Stimulated activated CD4-positive, alpha-beta T cell treated with anti-CD3 and anti-CD28 coated beads, Interleukin-4, amount 100 ng/mL, for 48 hours (primary cell): Measurements from ENCODE around the gene OR1K1.
"Not testable (repeated sequence)": the region's sequence is repeated elsewhere in the genome, so short reads cannot be mapped to it uniquely, and the experiment has no call there.

ENCODE experiments used
- DNase-seq, 2 donors: peaks; one replicate each; pipeline ENCODE4 v3.0.0-alpha.2; 2020; ENCODE audit warnings: low read depth in 2 of 2

The OR1K1 gene, protein sequence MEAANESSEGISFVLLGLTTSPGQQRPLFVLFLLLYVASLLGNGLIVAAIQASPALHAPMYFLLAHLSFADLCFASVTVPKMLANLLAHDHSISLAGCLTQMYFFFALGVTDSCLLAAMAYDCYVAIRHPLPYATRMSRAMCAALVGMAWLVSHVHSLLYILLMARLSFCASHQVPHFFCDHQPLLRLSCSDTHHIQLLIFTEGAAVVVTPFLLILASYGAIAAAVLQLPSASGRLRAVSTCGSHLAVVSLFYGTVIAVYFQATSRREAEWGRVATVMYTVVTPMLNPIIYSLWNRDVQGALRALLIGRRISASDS

DNA sequence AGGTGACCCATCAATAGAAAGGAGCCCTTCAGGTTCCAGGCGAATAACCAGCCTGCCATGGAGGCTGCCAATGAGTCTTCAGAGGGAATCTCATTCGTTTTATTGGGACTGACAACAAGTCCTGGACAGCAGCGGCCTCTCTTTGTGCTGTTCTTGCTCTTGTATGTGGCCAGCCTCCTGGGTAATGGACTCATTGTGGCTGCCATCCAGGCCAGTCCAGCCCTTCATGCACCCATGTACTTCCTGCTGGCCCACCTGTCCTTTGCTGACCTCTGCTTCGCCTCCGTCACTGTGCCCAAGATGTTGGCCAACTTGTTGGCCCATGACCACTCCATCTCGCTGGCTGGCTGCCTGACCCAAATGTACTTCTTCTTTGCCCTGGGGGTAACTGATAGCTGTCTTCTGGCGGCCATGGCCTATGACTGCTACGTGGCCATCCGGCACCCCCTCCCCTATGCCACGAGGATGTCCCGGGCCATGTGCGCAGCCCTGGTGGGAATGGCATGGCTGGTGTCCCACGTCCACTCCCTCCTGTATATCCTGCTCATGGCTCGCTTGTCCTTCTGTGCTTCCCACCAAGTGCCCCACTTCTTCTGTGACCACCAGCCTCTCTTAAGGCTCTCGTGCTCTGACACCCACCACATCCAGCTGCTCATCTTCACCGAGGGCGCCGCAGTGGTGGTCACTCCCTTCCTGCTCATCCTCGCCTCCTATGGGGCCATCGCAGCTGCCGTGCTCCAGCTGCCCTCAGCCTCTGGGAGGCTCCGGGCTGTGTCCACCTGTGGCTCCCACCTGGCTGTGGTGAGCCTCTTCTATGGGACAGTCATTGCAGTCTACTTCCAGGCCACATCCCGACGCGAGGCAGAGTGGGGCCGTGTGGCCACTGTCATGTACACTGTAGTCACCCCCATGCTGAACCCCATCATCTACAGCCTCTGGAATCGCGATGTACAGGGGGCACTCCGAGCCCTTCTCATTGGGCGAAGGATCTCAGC is at the start of gene OR1K1:
OR1K1 (plus strand) TSS at position 58 of the 995 bp plus-strand sequence; CDS start at position 58, 0 bp downstream.
- no peak for DNase-seq

DNA sequence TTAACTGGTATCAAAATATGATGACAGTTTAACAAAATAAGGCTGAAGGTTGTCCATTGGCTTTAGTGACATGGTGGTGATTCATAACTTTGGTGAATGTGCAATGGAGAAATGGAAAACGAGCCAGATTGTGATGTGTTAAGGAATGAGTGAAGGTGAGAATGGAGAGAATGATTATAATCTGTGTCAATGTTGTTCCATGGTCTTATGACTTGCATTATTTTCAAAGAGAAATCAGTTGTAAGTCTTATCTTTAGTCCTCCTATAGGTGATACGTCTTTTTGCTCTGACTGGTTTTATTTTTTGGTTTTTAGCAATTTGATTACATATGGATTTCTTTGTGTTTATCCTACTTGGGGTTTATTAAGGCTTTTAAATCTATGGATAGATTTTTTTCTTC is 45.1 kb upstream of the OR1K1 start:
- DNase-seq: no peak

DNA sequence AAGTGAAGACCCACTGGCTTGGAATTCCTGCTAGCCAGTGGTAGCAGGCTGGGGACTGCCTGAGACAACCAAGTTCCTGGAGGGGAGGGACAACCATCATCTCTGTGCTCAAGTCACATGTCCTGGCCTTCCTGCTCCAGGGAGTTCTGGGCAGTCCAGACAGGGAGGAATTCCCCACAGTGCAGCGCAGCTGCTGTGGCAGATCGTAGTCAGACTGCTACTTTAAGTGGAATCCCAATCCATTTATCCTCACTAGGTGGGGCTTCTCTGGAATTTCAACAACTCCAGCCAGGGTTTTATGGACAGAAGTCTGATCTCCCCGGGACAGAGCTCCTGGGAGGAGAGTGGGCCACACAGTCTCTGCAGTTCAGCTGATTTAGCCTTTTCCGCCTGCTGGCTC is 32.1 kb upstream of the OR1K1 start:
- DNase-seq: no peak

DNA sequence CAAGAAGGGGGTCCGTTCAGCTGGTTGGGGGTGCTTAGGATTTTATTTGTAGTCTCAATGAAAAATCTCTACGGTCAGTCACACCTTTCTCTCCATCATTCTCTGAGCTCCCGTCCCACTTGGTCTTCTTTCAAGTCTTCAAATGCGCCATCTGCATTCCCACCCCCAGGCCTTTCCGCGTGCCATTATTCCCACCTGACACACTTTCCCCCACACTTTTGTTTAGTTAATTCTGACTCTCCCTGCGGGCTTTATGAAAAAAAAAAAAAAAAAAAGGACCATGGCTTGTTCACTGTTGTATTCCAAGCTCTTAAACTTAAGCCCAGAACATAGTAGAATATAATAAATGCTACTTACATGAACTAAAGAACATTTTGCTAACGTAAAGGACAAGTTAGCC is 22.9 kb upstream of the OR1K1 start:
- DNase-seq: no peak

DNA sequence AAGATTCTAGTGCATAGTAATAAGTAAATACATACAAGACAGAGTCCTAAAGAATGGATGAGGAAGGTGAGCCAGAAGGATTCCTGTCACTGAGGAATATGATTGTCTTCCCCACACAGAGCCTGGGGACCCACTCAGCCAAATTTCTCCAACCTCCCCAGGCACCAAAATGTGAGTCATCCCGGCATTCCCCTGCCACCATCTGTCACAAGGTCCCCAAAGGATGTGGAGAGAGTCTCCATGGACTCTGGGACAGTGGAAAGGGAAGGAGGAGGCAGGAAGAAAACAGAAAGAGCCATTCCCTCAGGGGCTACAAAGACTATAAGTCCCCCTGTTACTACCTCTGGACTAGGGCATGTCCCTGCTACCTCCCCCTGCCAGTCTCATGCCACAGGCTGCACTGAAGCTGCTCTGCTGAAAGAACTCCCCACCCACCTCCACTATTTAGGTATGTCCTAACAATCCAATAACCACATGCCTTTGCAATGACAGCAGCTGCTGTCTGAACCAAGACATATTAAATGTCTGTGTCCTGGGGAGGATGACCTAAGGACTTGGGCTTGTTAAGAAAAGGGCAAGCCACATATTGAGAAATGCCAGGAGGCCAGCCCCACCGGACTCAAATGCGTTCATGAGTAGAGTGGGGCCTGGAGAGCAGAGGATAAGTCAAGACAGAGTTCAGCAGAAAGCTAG is 21.8 kb upstream of the OR1K1 start:
- DNase-seq: no peak

DNA sequence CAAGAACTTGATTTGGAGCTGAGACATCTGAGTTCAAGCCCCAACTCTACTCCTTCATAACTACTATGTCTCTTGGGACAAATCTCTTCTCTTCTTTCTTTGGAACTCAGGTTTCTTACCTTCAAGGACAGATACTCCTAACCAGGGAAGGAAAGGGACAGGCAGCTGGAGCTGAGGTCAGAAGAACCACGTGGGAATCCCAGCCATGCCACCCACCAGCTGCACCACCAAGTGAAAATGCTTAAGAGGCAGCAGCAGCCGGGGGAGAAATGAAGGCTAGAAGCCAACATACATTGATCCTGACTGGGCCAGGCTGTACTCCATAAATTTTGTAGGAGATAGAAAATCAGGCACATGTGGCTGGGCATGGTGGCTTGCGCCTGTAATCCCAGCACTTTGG is 20.7 kb upstream of the OR1K1 start:
- no peak for DNase-seq

DNA sequence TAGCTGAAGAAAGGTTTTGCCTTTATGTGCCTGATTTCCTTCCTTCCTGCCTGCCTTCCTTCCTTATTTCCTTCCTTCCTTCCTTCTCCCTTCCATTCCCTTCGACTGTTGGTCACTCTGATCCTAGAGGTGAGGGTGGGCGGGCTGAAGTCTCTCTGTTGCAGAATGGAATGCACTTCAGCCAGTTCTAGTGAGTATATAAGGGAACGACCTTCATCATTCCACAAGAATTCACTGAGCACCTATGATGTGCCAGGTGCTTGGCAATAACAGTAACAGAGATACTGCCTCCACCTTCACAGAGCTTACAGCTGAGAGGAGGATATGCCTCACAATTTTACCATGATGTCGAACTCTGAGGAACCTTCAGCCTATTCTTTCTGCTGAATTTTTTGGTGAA is 19.9 kb upstream of the OR1K1 start:
- no peak for DNase-seq

DNA sequence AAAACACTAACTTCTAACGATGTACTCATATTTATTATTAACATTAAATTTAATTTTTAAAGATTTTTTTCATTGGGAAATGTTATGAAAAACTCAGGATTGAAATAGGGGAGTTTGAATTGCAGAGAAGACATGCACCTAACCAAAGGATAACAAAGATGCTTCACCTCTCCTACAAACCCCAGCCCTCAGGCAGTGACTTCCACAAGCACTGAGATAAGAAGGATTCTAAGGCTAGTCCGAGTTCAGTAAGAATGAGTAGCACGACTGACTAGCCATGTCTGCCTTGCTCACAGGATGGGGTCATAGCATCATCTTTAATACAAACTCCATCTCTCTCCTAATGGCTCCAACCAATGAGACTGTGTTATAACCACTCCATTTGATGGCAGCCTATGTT is 18.3 kb upstream of the OR1K1 start:
- no peak for DNase-seq

DNA sequence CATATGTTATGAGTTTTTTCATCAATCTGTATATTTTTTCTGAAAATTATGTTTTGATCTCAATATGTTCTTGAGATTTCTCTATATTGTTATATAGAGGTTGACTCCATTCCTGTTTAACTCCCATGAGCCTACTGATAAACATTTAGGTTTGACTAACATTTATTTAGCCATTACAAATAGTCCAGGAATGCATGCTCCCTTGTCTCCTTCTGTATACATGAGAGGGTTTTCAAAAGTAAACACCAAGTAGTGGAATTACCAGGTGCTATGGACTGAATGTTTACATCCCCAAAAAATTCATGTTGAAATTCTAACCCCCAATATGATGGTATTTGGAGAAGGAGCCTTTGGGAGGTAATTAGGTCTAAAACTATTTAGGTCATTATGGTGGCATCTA is 14.7 kb upstream of the OR1K1 start:
- no peak for DNase-seq

DNA sequence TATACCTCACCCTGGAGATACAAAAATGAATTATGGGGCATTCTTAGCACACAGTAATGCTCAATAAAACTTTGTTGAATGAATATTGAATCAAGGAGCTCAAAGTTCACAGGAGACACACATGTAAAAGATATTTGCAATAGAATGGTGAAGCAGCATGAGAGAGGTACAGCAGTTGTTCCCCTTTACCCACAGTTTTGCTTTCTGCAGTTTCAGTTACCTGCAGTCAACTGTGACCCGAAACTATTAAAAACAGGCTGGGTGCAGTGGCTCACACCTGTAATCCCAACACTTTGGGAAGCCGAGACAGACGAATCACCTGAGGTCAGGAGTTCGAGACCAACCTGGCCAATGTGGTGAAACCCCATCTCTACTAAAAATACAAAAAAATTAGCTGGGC is 13.6 kb upstream of the OR1K1 start:
- no peak for DNase-seq

DNA sequence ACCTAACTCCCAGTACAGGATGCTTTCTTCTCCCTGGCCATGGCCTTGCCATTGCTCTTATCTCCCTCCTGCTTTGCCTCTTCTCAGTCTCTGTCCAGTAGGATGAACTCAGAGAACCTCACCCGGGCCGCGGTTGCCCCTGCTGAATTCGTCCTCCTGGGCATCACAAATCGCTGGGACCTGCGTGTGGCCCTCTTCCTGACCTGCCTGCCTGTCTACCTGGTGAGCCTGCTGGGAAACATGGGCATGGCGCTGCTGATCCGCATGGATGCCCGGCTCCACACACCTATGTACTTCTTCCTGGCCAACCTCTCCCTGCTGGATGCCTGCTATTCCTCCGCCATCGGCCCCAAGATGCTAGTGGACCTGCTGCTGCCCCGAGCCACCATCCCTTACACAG is 11.1 kb upstream of the OR1K1 start, which contains the start of gene OR5C1:
OR5C1 (plus strand) TSS at position 103 of the 400 bp plus-strand sequence; CDS start at position 103, 0 bp downstream.
- no peak for DNase-seq

DNA sequence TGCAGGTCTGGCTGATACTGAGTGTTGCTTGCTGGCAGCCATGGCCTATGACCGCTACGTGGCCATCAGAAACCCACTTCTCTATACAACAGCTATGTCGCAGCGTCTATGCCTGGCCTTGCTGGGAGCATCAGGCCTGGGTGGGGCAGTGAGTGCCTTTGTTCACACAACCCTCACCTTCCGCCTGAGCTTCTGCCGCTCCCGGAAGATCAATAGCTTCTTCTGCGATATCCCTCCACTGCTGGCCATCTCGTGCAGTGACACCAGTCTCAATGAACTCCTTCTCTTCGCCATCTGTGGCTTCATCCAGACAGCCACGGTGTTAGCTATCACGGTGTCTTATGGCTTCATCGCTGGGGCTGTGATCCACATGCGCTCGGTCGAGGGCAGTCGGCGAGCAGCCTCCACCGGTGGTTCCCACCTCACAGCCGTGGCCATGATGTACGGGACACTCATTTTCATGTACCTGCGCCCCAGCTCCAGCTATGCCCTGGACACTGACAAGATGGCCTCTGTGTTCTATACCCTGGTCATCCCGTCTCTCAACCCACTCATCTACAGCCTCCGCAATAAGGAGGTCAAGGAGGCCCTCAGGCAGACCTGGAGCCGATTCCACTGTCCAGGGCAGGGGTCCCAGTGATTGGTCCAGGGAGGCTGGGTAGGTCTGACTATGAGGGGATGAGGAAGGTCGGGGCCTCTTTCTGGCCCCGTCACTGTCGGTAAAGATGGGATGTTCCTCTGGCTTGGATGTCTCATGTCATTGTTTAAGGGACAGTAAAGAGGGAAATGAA is 10.5 kb upstream of the OR1K1 start:
- no peak for DNase-seq

DNA sequence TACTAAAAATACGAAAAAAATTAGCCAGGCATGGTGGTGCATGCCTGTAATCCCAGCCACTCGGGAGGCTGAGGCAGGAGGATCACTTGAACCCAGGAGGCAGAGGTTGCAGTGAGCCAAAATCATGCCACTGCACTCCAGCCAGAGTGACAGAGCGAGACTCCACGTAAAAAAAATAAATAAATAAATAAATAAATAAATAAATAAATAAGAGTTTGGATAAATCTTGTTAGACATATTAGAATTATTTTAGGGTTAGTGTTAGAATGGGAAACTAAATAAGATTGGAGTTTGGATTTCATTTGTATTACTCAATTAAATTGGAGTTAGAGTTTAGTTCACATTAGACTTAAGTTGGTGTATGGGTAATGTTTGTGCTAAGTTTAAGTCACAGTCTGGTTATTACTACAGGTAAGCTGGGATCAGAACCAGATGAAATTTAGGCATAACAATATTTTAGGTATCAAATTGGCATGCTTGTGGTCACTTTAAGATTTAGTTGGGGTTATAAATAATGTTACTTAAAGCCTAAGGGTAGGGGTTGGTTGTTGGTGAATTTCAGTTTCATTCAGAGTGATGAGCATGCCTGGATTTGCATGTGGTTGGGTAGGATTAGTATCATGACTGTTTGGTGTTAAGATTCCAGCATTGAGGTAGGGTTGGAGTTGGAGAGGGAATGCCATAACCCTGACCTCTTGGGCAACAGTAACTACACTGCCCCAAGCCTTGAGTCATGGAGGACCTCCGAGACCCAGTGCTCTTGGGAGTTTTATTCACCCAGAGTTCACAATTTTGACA is 7.9 kb upstream of the OR1K1 start:
- no peak for DNase-seq

DNA sequence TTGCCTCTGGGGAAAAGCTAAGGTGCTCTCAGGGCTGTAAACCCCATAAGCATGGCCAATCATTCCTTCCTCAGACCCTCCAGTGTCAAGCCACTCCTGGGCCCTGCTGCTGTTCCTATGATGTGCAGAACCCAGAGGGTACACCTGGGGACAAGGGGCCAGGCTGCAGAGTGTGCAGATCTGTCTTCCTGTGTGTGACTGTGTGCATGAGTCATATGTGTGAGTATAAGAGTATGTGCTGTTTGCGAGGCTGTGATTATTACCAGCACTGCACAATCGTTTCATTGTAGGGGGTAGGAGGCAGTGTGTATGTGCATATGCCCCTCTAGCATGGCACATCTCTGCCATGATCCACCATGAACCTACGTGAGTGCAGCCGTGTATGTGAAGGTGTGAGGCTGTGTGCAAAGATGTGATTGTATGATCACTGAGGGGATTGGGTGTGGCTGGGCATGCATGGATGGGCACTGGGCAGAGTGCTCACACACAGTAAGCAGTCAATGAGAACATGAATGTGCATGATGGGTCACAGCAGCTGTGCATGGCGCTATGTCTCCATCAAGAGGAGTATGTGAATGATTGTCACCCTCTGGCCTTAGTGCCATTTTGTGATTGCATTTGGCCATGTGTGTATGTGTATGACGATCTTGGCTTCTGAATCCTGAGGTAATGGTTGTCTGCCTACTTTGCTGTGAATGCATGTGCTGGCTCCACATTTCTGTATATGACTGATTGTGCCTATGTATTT is 2.4 kb upstream of the OR1K1 start:
- DNase-seq: no peak

DNA sequence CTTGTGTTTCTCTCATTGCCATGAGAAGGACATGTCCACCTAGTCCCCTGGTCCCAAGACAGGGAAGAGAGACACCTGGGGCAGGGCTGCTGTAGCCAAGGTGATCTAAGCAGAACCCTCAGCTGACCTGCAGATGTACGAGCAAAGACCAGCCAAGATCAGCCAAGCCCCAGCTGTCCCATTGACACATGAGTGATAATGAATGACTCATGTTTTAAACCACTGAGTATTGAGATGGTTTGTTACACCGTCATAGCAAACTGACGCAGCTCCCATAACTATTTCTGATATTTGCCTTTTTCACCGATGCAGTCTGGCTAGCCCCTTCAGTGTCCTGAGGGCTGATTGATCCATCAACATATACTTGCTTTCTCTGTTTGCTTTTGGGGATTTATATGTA is 6.7 kb downstream of the OR1K1 start:
- no peak for DNase-seq

DNA sequence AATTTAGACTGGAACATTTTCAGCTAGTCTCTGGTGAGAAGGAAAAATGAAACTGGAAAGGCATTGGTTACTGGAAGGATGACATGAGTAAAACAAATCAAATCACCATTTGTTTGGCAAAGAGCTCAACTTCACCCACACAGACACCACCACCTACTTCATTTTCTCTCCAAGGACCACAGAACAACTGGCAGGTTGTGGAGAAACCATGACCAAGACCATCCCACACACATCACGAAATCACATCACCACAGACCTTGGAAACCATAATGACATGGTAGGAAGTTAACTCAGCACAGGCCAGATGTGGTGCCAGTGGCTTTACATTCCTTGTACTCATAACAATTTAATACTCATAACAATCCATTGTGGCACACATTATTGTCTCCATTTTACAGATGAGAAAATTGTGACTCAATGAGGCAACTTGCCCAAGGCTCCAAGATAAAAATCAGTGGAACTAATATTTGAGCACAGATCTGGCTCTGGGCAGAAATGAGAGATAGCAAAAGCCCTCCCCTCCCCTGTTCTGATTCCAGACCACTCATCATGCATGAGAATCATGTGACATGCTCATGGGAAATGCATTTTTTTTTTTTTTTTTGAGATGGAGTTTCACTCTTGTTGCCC is 7.5 kb downstream of the OR1K1 start:
- peak; percentile 24 to 61 for DNase-seq

DNA sequence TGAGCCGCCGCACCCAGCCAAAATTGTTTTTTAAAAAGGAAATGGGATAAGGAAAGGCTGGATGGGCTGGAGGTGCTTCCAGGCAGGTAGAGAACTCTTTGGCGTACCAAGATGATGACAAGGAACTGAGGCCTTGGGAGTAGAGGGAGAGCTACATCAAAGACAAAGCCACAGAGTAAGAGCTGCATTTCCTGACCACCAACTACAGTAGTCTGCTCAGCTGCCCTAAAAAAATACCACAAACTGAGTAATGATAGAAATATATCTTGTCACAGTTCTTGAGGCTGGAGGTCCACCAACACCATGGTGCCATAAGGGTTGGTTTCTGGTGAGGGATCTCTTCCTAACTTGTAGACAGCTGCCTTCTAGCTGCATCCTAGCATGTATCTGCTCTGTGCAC is 8.2 kb downstream of the OR1K1 start:
- no peak for DNase-seq

DNA sequence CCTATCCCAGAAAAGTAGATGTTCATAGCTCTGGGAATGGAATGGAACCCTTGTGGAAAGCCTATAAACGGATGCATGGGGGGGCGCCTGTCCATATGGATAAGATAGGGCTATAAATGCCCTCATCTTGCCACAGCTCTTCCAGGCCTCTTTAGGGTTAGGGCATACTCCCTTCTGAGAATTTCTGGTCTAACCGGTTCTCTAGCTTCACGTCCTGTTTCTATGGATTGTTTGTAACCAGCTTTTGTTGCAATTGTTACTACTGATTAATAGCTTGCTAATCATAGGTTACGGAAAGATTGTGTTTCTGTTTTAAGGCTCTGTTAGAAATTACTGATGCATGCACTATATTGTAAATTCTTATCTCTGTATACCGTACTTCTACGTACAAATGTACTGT is 9.3 kb downstream of the OR1K1 start:
- not testable (repeated sequence) for DNase-seq

DNA sequence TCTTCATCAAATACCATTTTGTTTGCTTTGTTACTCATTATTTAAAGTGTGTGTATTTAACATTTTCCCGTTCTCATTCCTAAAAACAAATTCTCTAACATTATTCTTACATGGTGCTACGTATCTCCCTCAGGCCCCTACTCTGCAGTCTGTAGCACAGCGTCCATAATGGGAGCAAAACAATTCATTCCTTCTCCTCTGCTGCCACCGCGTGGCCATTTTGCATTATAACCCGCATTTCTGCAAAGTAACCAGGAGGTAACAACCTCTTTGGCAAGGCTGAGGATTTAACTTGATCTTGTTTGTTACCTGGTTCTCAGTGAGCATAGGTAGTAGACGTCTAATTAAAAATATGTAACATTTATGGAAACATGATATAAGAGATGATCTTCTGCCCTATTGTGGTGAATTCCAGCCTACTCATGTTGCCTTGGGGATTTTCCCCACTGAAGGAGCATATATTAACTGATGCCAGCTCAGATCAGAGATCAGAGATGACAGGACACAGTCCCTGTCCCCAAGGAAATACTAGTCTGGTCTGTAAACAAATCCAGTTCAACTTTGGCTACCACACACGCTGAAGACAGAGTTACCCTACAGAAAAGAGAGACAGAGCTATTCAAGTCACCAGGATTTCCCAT is 10.5 kb downstream of the OR1K1 start:
- DNase-seq: peak; percentile 54 to 68
